GM12878 (cell line): Measurements from ENCODE around the gene SIDT2. TPM values are rescaled to one million over a fixed set of nuclear protein-coding genes. Genes with fewer than 3 reads are reported as not detected.

ENCODE experiments used
- BACH1 ChIP-seq: fragments of 450-650 bp; IDR thresholded peaks from 2 replicates; pipeline ENCODE4 v1.6.1; 2017; ENCODE audit warnings: mild to moderate bottlenecking, borderline replicate concordance
- CHD1 ChIP-seq: IDR thresholded peaks from 2 replicates; pipeline ENCODE4 v1.6.1; 2012; ENCODE audit warnings: low read depth, low read length, improper control_type of control experiment
- EP300 ChIP-seq, 2 experiments: fragments of 150-350 bp in 1 of 2; IDR thresholded peaks; 2 replicates each; pipeline ENCODE4 v1.6.1; 2011 to 2012; ENCODE audit warnings: low read depth in 2 of 2, low read length in 2 of 2, borderline replicate concordance in 1 of 2, improper control_type of control experiment in 1 of 2, inconsistent platforms in 1 of 2; ENCODE audit not compliant: control insufficient read depth in 1 of 2
- ESRRA ChIP-seq: IDR thresholded peaks from 2 replicates; pipeline ENCODE4 v1.6.1; 2012; ENCODE audit warnings: mild to moderate bottlenecking, low read length, improper control_type of control experiment
- FOS ChIP-seq: IDR thresholded peaks from 3 replicates; pipeline ENCODE4 v1.6.1; 2011; ENCODE audit warnings: borderline replicate concordance; ENCODE audit not compliant: insufficient read length; ENCODE audit errors: extremely low read depth
- HDAC6 ChIP-seq: fragments of 200-600 bp; sonication (generic); IDR thresholded peaks from one replicate; pipeline ENCODE4 v1.8.0; 2017; ENCODE audit warnings: antibody characterized with exemption; ENCODE audit not compliant: unreplicated experiment
- IKZF2 ChIP-seq, 2 experiments: fragments of 450-650 bp; IDR thresholded peaks; 2 replicates each; pipeline ENCODE4 v1.6.1; 2017; ENCODE audit warnings: mild to moderate bottlenecking in 2 of 2, moderate library complexity in 2 of 2
- JUNB ChIP-seq: IDR thresholded peaks from 2 replicates; pipeline ENCODE4 v1.6.1; 2016; ENCODE audit warnings: antibody characterized with exemption, mild to moderate bottlenecking
- MEF2B ChIP-seq: fragments of 450-650 bp; IDR thresholded peaks from 2 replicates; pipeline ENCODE4 v1.6.1; 2018; ENCODE audit warnings: mild to moderate bottlenecking, moderate library complexity; ENCODE audit not compliant: partially characterized antibody, poor library complexity, severe bottlenecking
- MTA3 ChIP-seq: IDR thresholded peaks from 2 replicates; pipeline ENCODE4 v1.6.1; 2012; ENCODE audit warnings: low read length, inconsistent platforms, borderline replicate concordance
- MXI1 ChIP-seq: fragments of 150-350 bp; IDR thresholded peaks from 2 replicates; pipeline ENCODE4 v1.6.1; 2011; ENCODE audit warnings: low read depth, mild to moderate bottlenecking, inconsistent platforms, low read length, improper control_type of control experiment
- NBN ChIP-seq: fragments of 450-650 bp; IDR thresholded peaks from 2 replicates; pipeline ENCODE4 v1.6.1; 2016
- NFYB ChIP-seq: IDR thresholded peaks from 2 replicates; pipeline ENCODE4 v1.6.1; 2011; ENCODE audit warnings: low read depth, mild to moderate bottlenecking, low read length, improper control_type of control experiment, moderate library complexity; ENCODE audit not compliant: insufficient read depth
- RCOR1 ChIP-seq: conservative IDR thresholded peaks from 2 replicates; pipeline ENCODE4 v1.6.1; 2012; ENCODE audit warnings: low read depth, low read length, improper control_type of control experiment
- RFX5 ChIP-seq: IDR thresholded peaks from 2 replicates; pipeline ENCODE4 v1.6.1; 2011; ENCODE audit warnings: low read depth, low read length, improper control_type of control experiment
- SIX5 ChIP-seq: IDR thresholded peaks from 2 replicates; pipeline ENCODE4 v1.6.1; 2011; ENCODE audit warnings: mild to moderate bottlenecking, low read depth, low read length, moderate library complexity; ENCODE audit not compliant: severe bottlenecking
- SMC3 ChIP-seq: IDR thresholded peaks from 2 replicates; pipeline ENCODE4 v1.6.1; 2011; ENCODE audit warnings: low read length, improper control_type of control experiment, borderline replicate concordance
- SP1 ChIP-seq: IDR thresholded peaks from one replicate; pipeline ENCODE4 v1.6.1; 2011; ENCODE audit warnings: low read depth, low read length
- TCF3 ChIP-seq: IDR thresholded peaks from 2 replicates; pipeline ENCODE4 v1.6.1; 2012; ENCODE audit warnings: low read depth, mild to moderate bottlenecking, low read length, borderline replicate concordance; ENCODE audit not compliant: insufficient read depth
- TCF7 ChIP-seq: IDR thresholded peaks from 2 replicates; pipeline ENCODE4 v1.6.1; 2014; ENCODE audit warnings: antibody characterized with exemption, borderline replicate concordance
- WRNIP1 ChIP-seq: IDR thresholded peaks from 2 replicates; pipeline ENCODE4 v1.6.1; 2011; ENCODE audit warnings: low read depth, low read length, improper control_type of control experiment, borderline replicate concordance
- ZNF622 ChIP-seq: fragments of 450-650 bp; IDR thresholded peaks from 2 replicates; pipeline ENCODE4 v1.6.1; 2017; ENCODE audit warnings: mild to moderate bottlenecking, inconsistent platforms
- polyA plus RNA-seq, 11 experiments: library from polyadenylated mRNA; depleted of rRNA in 4 of 11; unstranded in 6 of 11; stranded (reverse) in 5 of 11; fragments of >200 nt; fragmentation: Nextera tagmentation in 4 of 11; fragmentation: Illumina TruSeq in 1 of 11; extraction: Ambion mirVana in 4 of 11; extraction: Trizol in 1 of 11; gene quantifications; 1 replicate in 1 of 11; 2 replicates in 10 of 11; pipeline versions ENCODE4 v1.2.1 to v1.2.3, GENCODE V29; 2011 to 2016; ENCODE audit warnings: inconsistent platforms in 2 of 11, missing spikeins in 2 of 11, low read depth in 1 of 11
- total RNA-seq, 4 experiments: library from RNA; depleted of rRNA in 3 of 4; stranded (reverse); fragments of >200 nt in 3 of 4; fragmentation: Illumina TruSeq in 1 of 4; extraction: Trizol in 1 of 4; gene quantifications; 2 replicates each; pipeline versions ENCODE4 v1.2.1 to v1.2.3, GENCODE V29; 2013 to 2021
- TF ChIP-seq, protein P1 (sequence below): fragments of 450-650 bp; IDR thresholded peaks from 2 replicates; pipeline ENCODE4 v1.6.1; 2017; ENCODE audit warnings: mild to moderate bottlenecking, moderate library complexity
- TF ChIP-seq, protein P2 (sequence below): IDR thresholded peaks from 2 replicates; pipeline ENCODE4 v1.6.1; 2012; ENCODE audit warnings: mild to moderate bottlenecking, low read depth, low read length

SIDT2 gene
- total and polyA plus RNA-seq, 10 of the 15 experiments (the other 5 are each of a cell fraction or from before 2014, with no cell fraction given) = 4.9 to 23.9 (median 10.3) TPM

DNA sequence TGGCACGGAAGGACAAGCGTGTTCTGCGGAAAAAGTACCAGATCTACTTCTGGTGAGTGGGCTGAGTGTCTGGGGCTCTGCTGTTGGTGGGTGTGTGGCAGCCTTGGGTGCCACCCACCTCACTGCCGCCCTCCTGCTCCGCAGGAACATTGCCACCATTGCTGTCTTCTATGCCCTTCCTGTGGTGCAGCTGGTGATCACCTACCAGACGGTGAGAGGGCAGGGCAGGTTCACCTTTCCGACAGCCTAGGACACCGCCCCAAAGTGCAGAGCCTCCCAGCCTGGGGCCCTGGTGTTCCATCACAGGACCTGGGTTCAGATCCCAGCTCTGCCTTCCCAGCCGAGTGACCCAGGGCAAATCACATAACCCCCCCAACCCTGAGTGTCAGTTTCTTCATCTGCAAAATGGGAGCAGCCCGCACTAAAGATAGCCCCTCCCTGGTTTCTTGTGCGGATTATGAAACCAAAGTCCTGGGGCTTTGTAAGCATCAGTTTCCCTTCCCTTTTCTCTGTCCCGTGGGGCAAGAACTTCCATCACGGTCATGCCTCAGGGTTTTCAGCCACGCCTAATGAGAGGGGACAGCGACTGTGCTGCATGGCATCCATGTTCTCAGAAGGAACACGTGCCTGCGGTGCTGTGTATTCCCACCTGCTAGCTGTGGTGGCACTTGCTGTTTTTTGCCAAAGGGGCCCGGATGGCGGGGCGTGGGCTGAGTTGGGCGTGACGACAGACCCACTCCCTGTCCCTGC, 10.8 kb downstream of the SIDT2 start (continued):
- TF ChIP-seq MEF2B (peak; percentile 89), CHD1 (no peak), TCF3 (no peak), MTA3 (no peak; the same call in 1 of the 2 replicates), HDAC6 (no peak), IKZF2 (IDR thresholded peaks at IDR 0.05) (peak; percentile 84 to 88), SMC3 (0 out of 2 replicates have a peak, but pooled peaks have one; percentile 12), BACH1 (no peak), NFYB (no peak), JUNB (no peak), SP1 (no peak), WRNIP1 (no peak), RFX5 (no peak), TCF7 (no peak), FOS (no peak), MXI1 (peak; percentile 76), ZNF622 (no peak), ESRRA (no peak; the same call in 1 of the 2 replicates), SIX5 (no peak), NBN (no peak), RCOR1 (no peak), EP300 (IDR thresholded peaks at IDR 0.05; ENCODE audit: borderline replicate concordance in 1 of 2, control insufficient read depth in 1 of 2, low read depth in 2 of 2, low read length in 2 of 2) (peak; percentile 69 to 74; a peak in 1 of 4 replicates)
- TF ChIP-seq, protein P1, sequence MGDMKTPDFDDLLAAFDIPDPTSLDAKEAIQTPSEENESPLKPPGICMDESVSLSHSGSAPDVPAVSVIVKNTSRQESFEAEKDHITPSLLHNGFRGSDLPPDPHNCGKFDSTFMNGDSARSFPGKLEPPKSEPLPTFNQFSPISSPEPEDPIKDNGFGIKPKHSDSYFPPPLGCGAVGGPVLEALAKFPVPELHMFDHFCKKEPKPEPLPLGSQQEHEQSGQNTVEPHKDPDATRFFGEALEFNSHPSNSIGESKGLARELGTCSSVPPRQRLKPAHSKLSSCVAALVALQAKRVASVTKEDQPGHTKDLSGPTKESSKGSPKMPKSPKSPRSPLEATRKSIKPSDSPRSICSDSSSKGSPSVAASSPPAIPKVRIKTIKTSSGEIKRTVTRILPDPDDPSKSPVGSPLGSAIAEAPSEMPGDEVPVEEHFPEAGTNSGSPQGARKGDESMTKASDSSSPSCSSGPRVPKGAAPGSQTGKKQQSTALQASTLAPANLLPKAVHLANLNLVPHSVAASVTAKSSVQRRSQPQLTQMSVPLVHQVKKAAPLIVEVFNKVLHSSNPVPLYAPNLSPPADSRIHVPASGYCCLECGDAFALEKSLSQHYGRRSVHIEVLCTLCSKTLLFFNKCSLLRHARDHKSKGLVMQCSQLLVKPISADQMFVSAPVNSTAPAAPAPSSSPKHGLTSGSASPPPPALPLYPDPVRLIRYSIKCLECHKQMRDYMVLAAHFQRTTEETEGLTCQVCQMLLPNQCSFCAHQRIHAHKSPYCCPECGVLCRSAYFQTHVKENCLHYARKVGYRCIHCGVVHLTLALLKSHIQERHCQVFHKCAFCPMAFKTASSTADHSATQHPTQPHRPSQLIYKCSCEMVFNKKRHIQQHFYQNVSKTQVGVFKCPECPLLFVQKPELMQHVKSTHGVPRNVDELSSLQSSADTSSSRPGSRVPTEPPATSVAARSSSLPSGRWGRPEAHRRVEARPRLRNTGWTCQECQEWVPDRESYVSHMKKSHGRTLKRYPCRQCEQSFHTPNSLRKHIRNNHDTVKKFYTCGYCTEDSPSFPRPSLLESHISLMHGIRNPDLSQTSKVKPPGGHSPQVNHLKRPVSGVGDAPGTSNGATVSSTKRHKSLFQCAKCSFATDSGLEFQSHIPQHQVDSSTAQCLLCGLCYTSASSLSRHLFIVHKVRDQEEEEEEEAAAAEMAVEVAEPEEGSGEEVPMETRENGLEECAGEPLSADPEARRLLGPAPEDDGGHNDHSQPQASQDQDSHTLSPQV = no peak
- TF ChIP-seq, protein P2, sequence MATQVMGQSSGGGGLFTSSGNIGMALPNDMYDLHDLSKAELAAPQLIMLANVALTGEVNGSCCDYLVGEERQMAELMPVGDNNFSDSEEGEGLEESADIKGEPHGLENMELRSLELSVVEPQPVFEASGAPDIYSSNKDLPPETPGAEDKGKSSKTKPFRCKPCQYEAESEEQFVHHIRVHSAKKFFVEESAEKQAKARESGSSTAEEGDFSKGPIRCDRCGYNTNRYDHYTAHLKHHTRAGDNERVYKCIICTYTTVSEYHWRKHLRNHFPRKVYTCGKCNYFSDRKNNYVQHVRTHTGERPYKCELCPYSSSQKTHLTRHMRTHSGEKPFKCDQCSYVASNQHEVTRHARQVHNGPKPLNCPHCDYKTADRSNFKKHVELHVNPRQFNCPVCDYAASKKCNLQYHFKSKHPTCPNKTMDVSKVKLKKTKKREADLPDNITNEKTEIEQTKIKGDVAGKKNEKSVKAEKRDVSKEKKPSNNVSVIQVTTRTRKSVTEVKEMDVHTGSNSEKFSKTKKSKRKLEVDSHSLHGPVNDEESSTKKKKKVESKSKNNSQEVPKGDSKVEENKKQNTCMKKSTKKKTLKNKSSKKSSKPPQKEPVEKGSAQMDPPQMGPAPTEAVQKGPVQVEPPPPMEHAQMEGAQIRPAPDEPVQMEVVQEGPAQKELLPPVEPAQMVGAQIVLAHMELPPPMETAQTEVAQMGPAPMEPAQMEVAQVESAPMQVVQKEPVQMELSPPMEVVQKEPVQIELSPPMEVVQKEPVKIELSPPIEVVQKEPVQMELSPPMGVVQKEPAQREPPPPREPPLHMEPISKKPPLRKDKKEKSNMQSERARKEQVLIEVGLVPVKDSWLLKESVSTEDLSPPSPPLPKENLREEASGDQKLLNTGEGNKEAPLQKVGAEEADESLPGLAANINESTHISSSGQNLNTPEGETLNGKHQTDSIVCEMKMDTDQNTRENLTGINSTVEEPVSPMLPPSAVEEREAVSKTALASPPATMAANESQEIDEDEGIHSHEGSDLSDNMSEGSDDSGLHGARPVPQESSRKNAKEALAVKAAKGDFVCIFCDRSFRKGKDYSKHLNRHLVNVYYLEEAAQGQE = no peak
